Measurements from ENCODE around the gene NXPH2.

NXPH2 gene

GRCh38 chr2:138818556-138818955 lies 38.4 kb upstream of the NXPH2 start:
- Histone ChIP-seq H3K36me3 (replicated peaks) (no peaks in the 10 kb centered on the region), H3K27me3 (replicated peaks) (no peaks in the 10 kb centered on the region), H3K4me3 (ENCODE audit: low read depth, low read length) (no peak overlapping the region), H3K27ac (no peak overlapping the region)
- no peak for TF ChIP-seq CTCF (IDR thresholded peaks at IDR 0.05; ENCODE audit: low read depth, low read length, missing control alignments)
- DNase-seq: no peak
- in situ Hi-C loops (cut with HindIII; ENCODE audit: low pct_ligation_motif_present, low sequenced_read_pairs): no loop called here

- no peaks in the 10 kb centered on the region for H3K36me3 ChIP-seq (replicated peaks)
- H3K4me3 ChIP-seq (ENCODE audit: low read depth, low read length): no peak overlapping the region
- TF ChIP-seq CTCF (IDR thresholded peaks at IDR 0.05; ENCODE audit: low read depth, low read length, missing control alignments): peak; percentile 23
- no peaks in the 10 kb centered on the region for H3K27me3 ChIP-seq (replicated peaks)
- in situ Hi-C loops (cut with HindIII; ENCODE audit: low pct_ligation_motif_present, low sequenced_read_pairs): no loop called here
- H3K27ac ChIP-seq: no peak overlapping the region
- DNase-seq: no peak
Measured at GRCh38 chr2:138814123-138814898, 34.1 kb upstream of the NXPH2 start.

- DNase-seq: no peak
- H3K27me3 ChIP-seq (replicated peaks): no peaks in the 10 kb centered on the region
- in situ Hi-C loops (cut with HindIII; ENCODE audit: low pct_ligation_motif_present, low sequenced_read_pairs): no loop called here
- H3K36me3 ChIP-seq (replicated peaks): no peaks in the 10 kb centered on the region
- H3K27ac ChIP-seq: no peak overlapping the region
- no peak overlapping the region for H3K4me3 ChIP-seq (ENCODE audit: low read depth, low read length)
- TF ChIP-seq CTCF (IDR thresholded peaks at IDR 0.05; ENCODE audit: low read depth, low read length, missing control alignments): no peak
Measured at GRCh38 chr2:138811431-138811830, 31.2 kb upstream of the NXPH2 start.

- Histone ChIP-seq H3K27me3 (replicated peaks) (no peaks in the 10 kb centered on the region), H3K36me3 (replicated peaks) (no peaks in the 10 kb centered on the region), H3K27ac (no peak overlapping the region), H3K4me3 (ENCODE audit: low read depth, low read length) (no peak overlapping the region)
- in situ Hi-C loops (cut with HindIII; ENCODE audit: low pct_ligation_motif_present, low sequenced_read_pairs): no loop called here
- TF ChIP-seq CTCF (IDR thresholded peaks at IDR 0.05; ENCODE audit: low read depth, low read length, missing control alignments): no peak
- DNase-seq: no peak
Measured at GRCh38 chr2:138794724-138795123, 14.5 kb upstream of the NXPH2 start.

GRCh38 chr2:138787053-138787666 lies 7.0 kb upstream of the NXPH2 start:
- in situ Hi-C loops (cut with HindIII; ENCODE audit: low pct_ligation_motif_present, low sequenced_read_pairs): no loop called here
- peaks cover 8% of the 10 kb centered on the region for H3K27me3 ChIP-seq (replicated peaks)
- peak; percentile 35 for DNase-seq
- TF ChIP-seq CTCF (IDR thresholded peaks at IDR 0.05; ENCODE audit: low read depth, low read length, missing control alignments): peak; percentile 65
- H3K4me3 ChIP-seq (ENCODE audit: low read depth, low read length): no peak overlapping the region
- no peak overlapping the region for H3K27ac ChIP-seq
- H3K36me3 ChIP-seq (replicated peaks): no peaks in the 10 kb centered on the region

All from brain microvascular endothelial cell (primary cell).